ENCODE data around the gene EPS8L2. TPM values are rescaled to one million over a fixed set of nuclear protein-coding genes. Genes with fewer than 3 reads are reported as not detected.

Gene EPS8L2
- total RNA-seq, 1 donor from 2014 or later: 2.6 TPM

- Mint-ChIP-seq H3K4me3 (peak overlapping the region; percentile 92), H3K9me3 (no peaks in the 10 kb centered on the region), H3K36me3 (ENCODE audit: low read depth) (no peaks in the 10 kb centered on the region), H3K27me3 (ENCODE audit: low read depth) (no peaks in the 10 kb centered on the region), H3K4me1 (peaks cover 44% of the 10 kb centered on the region), H3K27ac (ENCODE audit: unreplicated experiment) (peak overlapping the region; percentile 78)
- DNase-seq (ENCODE audit: low read depth, low spot score): no peak
- TF ChIP-seq CTCF (conservative IDR thresholded peaks at IDR 0.05): no peak
Measured at GRCh38 chr11:693415-693831, 12.6 kb upstream of the EPS8L2 start.

GRCh38 chr11:693887-694562, 12.0 kb upstream of the EPS8L2 start:
- DNase-seq (ENCODE audit: low read depth, low spot score): no peak
- no peaks in the 10 kb centered on the region for H3K9me3 Mint-ChIP-seq
- H3K4me1 Mint-ChIP-seq: peaks cover 44% of the 10 kb centered on the region
- no peaks in the 10 kb centered on the region for H3K27me3 Mint-ChIP-seq (ENCODE audit: low read depth)
- H3K27ac Mint-ChIP-seq (ENCODE audit: unreplicated experiment): peak overlapping the region; percentile 78
- H3K4me3 Mint-ChIP-seq: peak overlapping the region; percentile 92
- H3K36me3 Mint-ChIP-seq (ENCODE audit: low read depth): no peaks in the 10 kb centered on the region
- TF ChIP-seq CTCF (conservative IDR thresholded peaks at IDR 0.05): no peak

- Mint-ChIP-seq H3K27ac (ENCODE audit: unreplicated experiment) (peak within 1 kb of the TSS; percentile 98), H3K27me3 (ENCODE audit: low read depth) (no peaks in the 10 kb centered on the region), H3K4me3 (peak within 1 kb of the TSS; percentile 94), H3K4me1 (peaks cover 44% of the 10 kb centered on the region), H3K36me3 (ENCODE audit: low read depth) (no peaks in the 10 kb centered on the region), H3K9me3 (no peaks in the 10 kb centered on the region)
- DNase-seq (ENCODE audit: low read depth, low spot score): peak; percentile 99
- no peak for TF ChIP-seq CTCF (conservative IDR thresholded peaks at IDR 0.05)
Measured at GRCh38 chr11:694563-695287, 11.3 kb upstream of the EPS8L2 start, which contains the start of gene DEAF1. Gene DEAF1, minus strand, starts transcription at chr11:695222. Its CDS starts 175 bp downstream, at chr11:695047.

GRCh38 chr11:695288-695537, 10.8 kb upstream of the EPS8L2 start:
- Mint-ChIP-seq H3K4me3 (peak overlapping the region; percentile 94), H3K36me3 (ENCODE audit: low read depth) (no peaks in the 10 kb centered on the region), H3K4me1 (peaks cover 44% of the 10 kb centered on the region), H3K27ac (ENCODE audit: unreplicated experiment) (peak overlapping the region; percentile 98), H3K9me3 (no peaks in the 10 kb centered on the region), H3K27me3 (ENCODE audit: low read depth) (no peaks in the 10 kb centered on the region)
- DNase-seq (ENCODE audit: low read depth, low spot score): no peak
- no peak for TF ChIP-seq CTCF (conservative IDR thresholded peaks at IDR 0.05)

GRCh38 chr11:695538-696248, 10.3 kb upstream of the EPS8L2 start, which contains the start of gene TMEM80:
Gene TMEM80, plus strand, starts transcription at chr11:695816. Its CDS starts 12 bp downstream, at chr11:695828.
- H3K9me3 Mint-ChIP-seq: no peaks in the 10 kb centered on the region

More at GRCh38 chr11:695538-696248, 10.3 kb upstream of the EPS8L2 start, which contains the start of gene TMEM80:
- Mint-ChIP-seq H3K27ac (ENCODE audit: unreplicated experiment) (peak within 1 kb of the TSS; percentile 98), H3K4me1 (peaks cover 42% of the 10 kb centered on the region), H3K4me3 (peak within 1 kb of the TSS; percentile 94), H3K27me3 (ENCODE audit: low read depth) (no peaks in the 10 kb centered on the region), H3K36me3 (ENCODE audit: low read depth) (no peaks in the 10 kb centered on the region)
- no peak for TF ChIP-seq CTCF (conservative IDR thresholded peaks at IDR 0.05)
- DNase-seq (ENCODE audit: low read depth, low spot score): peak; percentile 97
